GM18517 (cell line): Measurements from ENCODE around the gene FAM124A.

Source experiments
- ATAC-seq: cut with Tn5 transposase; IDR thresholded peaks from one replicate; pipeline ENCODE4 v1.9.1; 2021; ENCODE audit warnings: mild to moderate bottlenecking, moderate library complexity; ENCODE audit not compliant: unreplicated experiment

FAM124A gene

GRCh38 chr13:51331354-51331861, 109.2 kb downstream of the FAM124A start:
- peak; percentile 51 for ATAC-seq

- ATAC-seq = no peak
Observed at GRCh38 chr13:51332566-51333361, 110.6 kb downstream of the FAM124A start.

GRCh38 chr13:51333421-51333820, 111.2 kb downstream of the FAM124A start:
- ATAC-seq = no peak

GRCh38 chr13:51333826-51334225, 111.6 kb downstream of the FAM124A start:
- no peak for ATAC-seq
